DOHH2 (cell line): ENCODE data around the gene UNC5CL.
A peak's percentile ranks its signal among the peaks of the same experiment; 100 is the strongest.

Experiments used
- H3F3A ChIP-seq: fragments of 200-600 bp; sonication (generic), shearing (Covaris generic); 2 replicates; pipeline ENCODE4 v1.6.0; 2016; ENCODE audit warnings: antibody characterized with exemption, mild to moderate bottlenecking; ENCODE audit not compliant: control insufficient read depth, insufficient read depth
- H3K27ac ChIP-seq: fragments of 200-600 bp; sonication (generic); 2 replicates; pipeline ENCODE4 v1.5.1; 2014; ENCODE audit warnings: low read depth, mild to moderate bottlenecking, low read length, moderate library complexity
- H3K27me3 ChIP-seq: fragments of 200-600 bp; sonication (generic); 2 replicates; pipeline ENCODE4 v1.6.1; 2014; ENCODE audit warnings: mild to moderate bottlenecking, low read length, mixed read lengths; ENCODE audit not compliant: control insufficient read depth
- H3K36me3 ChIP-seq: fragments of 200-600 bp; sonication (generic); 2 replicates; pipeline ENCODE4 v1.6.1; 2014; ENCODE audit warnings: mild to moderate bottlenecking, low read length, moderate library complexity, mixed read lengths; ENCODE audit not compliant: control insufficient read depth
- H3K4me1 ChIP-seq: fragments of 200-600 bp; sonication (generic); 2 replicates; pipeline ENCODE4 v1.6.1; 2014; ENCODE audit warnings: mild to moderate bottlenecking, low read length, mixed read lengths; ENCODE audit not compliant: control insufficient read depth
- H3K4me2 ChIP-seq: fragments of 200-600 bp; sonication (generic); 2 replicates; pipeline ENCODE4 v1.6.0; 2014; ENCODE audit warnings: mild to moderate bottlenecking, low read length, moderate library complexity
- H3K4me3 ChIP-seq: fragments of 200-600 bp; sonication (generic); 2 replicates; pipeline ENCODE4 v1.5.1; 2014; ENCODE audit warnings: mild to moderate bottlenecking, low read length, mixed read lengths
- H3K79me2 ChIP-seq: fragments of 200-600 bp; sonication (generic); 2 replicates; pipeline ENCODE4 v1.6.1; 2014; ENCODE audit warnings: mild to moderate bottlenecking, low read length, mixed read lengths; ENCODE audit not compliant: control insufficient read depth
- H3K9me2 ChIP-seq: fragments of 200-600 bp; sonication (generic); replicated peaks from 2 replicates; pipeline ENCODE4 v1.6.1; 2014; ENCODE audit warnings: mild to moderate bottlenecking, low read length, mixed read lengths; ENCODE audit not compliant: control insufficient read depth
- H3K9me3 ChIP-seq: fragments of 200-600 bp; sonication (generic); 2 replicates; pipeline ENCODE4 v1.6.1; 2014; ENCODE audit warnings: antibody characterized with exemption, low read length, mixed read lengths; ENCODE audit not compliant: control insufficient read depth, insufficient read depth
- H4K20me1 ChIP-seq: fragments of 200-600 bp; sonication (generic); 2 replicates; pipeline ENCODE4 v1.6.0; 2014; ENCODE audit warnings: low read depth, mild to moderate bottlenecking, antibody characterized with exemption, low read length, moderate library complexity; ENCODE audit not compliant: control insufficient read depth, insufficient read depth
- EZH2phosphoT487 ChIP-seq: fragments of 200-600 bp; sonication (generic); IDR thresholded peaks from 2 replicates; pipeline ENCODE4 v1.6.1; 2017; ENCODE audit warnings: borderline replicate concordance, mild to moderate bottlenecking, antibody characterized with exemption, low read length, moderate library complexity, mixed read lengths
- TF ChIP-seq, protein P1 (sequence below): fragments of 200-600 bp; sonication (generic); IDR thresholded peaks from one replicate; pipeline ENCODE4 v1.5.1; 2014; ENCODE audit warnings: antibody characterized with exemption, mild to moderate bottlenecking, low read depth, low read length; ENCODE audit not compliant: poor library complexity, severe bottlenecking

UNC5CL gene

GRCh38 chr6:41002168-41002567, 36.9 kb downstream of the UNC5CL start:
- no peaks in the 10 kb centered on the region for H3K9me3 ChIP-seq
- no peak overlapping the region for H3K4me3 ChIP-seq
- H3K27me3 ChIP-seq: peaks cover 20% of the 10 kb centered on the region
- no peaks in the 10 kb centered on the region for H3K9me2 ChIP-seq
- no peak overlapping the region for H3K4me2 ChIP-seq
- no peaks in the 10 kb centered on the region for H4K20me1 ChIP-seq
- TF ChIP-seq, protein P1, sequence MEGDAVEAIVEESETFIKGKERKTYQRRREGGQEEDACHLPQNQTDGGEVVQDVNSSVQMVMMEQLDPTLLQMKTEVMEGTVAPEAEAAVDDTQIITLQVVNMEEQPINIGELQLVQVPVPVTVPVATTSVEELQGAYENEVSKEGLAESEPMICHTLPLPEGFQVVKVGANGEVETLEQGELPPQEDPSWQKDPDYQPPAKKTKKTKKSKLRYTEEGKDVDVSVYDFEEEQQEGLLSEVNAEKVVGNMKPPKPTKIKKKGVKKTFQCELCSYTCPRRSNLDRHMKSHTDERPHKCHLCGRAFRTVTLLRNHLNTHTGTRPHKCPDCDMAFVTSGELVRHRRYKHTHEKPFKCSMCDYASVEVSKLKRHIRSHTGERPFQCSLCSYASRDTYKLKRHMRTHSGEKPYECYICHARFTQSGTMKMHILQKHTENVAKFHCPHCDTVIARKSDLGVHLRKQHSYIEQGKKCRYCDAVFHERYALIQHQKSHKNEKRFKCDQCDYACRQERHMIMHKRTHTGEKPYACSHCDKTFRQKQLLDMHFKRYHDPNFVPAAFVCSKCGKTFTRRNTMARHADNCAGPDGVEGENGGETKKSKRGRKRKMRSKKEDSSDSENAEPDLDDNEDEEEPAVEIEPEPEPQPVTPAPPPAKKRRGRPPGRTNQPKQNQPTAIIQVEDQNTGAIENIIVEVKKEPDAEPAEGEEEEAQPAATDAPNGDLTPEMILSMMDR: no peak
- TF ChIP-seq EZH2phosphoT487: no peak
- no peaks in the 10 kb centered on the region for H3K79me2 ChIP-seq
- H3F3A ChIP-seq: no peaks in the 10 kb centered on the region
- H3K27ac ChIP-seq: no peak overlapping the region
- H3K36me3 ChIP-seq: no peaks in the 10 kb centered on the region
- H3K4me1 ChIP-seq: no peaks in the 10 kb centered on the region

DNA sequence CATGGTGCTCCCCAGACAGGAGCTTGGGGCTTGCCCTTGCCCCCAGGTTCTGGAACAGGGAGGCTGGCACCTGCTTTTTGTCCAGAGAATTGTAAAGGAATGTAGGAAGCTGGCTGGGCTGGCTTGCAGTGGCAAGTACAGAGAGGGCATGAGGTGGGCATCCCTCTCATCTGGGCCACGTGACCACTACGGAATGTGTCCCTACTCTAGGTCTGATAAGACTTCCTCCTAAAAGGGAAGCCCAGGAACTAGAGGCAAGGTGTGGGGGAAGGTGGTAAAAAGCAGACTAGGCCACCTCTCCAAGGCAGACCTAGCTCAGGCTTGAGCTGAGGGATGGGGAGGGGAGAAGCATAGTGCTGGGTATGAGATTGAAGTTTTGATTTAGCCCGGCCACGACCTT, 38.8 kb downstream of the UNC5CL start:
- H3K36me3 ChIP-seq: no peaks in the 10 kb centered on the region
- H3K4me3 ChIP-seq: no peak overlapping the region
- no peaks in the 10 kb centered on the region for H3K79me2 ChIP-seq
- no peak overlapping the region for H3K27ac ChIP-seq
- no peak for TF ChIP-seq EZH2phosphoT487
- no peaks in the 10 kb centered on the region for H3K9me3 ChIP-seq
- no peaks in the 10 kb centered on the region for H3K4me1 ChIP-seq
- peaks cover 12% of the 10 kb centered on the region for H3K27me3 ChIP-seq
- H3F3A ChIP-seq: no peaks in the 10 kb centered on the region
- no peak overlapping the region for H3K4me2 ChIP-seq
- H4K20me1 ChIP-seq: no peaks in the 10 kb centered on the region
- no peaks in the 10 kb centered on the region for H3K9me2 ChIP-seq

DNA sequence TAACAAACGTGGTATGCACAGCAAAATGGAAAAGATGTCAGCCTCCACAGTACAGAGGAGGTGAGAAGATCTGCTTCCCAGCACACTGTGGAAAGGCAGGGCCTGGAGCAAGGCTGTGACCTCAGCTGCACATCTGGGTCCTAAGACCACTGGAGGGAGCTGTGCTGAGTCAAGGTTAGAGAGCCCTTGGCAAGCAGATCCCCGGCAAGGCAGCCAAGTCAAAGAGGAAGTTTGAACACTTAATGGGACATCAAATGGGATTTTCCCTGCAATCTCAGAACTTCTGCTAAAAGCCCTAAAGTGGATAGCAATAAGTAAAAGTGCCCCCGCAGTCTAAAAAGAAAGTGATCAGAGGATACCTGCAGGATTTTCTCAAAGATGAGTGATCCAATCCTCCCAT, 39.5 kb downstream of the UNC5CL start:
- H3K27ac ChIP-seq: no peak overlapping the region
- H3K9me3 ChIP-seq: no peaks in the 10 kb centered on the region
- H3K27me3 ChIP-seq: peaks cover 9% of the 10 kb centered on the region; the same call in 1 of the 2 replicates
- H3K4me2 ChIP-seq: no peak overlapping the region
- H3K79me2 ChIP-seq: no peaks in the 10 kb centered on the region
- no peaks in the 10 kb centered on the region for H3K36me3 ChIP-seq
- no peak overlapping the region for H3K4me3 ChIP-seq
- no peaks in the 10 kb centered on the region for H3F3A ChIP-seq
- TF ChIP-seq, protein P1: peak; percentile 44
- TF ChIP-seq EZH2phosphoT487: no peak
- H3K4me1 ChIP-seq: no peaks in the 10 kb centered on the region
- no peaks in the 10 kb centered on the region for H4K20me1 ChIP-seq
- H3K9me2 ChIP-seq: no peaks in the 10 kb centered on the region

GRCh38 chr6:40998661-40999060, 40.4 kb downstream of the UNC5CL start:
- no peak overlapping the region for H3K4me2 ChIP-seq
- no peak overlapping the region for H3K4me3 ChIP-seq
- H3K27ac ChIP-seq: no peak overlapping the region
- H3K27me3 ChIP-seq: peaks cover 7% of the 10 kb centered on the region; the same call in 1 of the 2 replicates
- no peaks in the 10 kb centered on the region for H3K36me3 ChIP-seq
- no peak for TF ChIP-seq EZH2phosphoT487
- TF ChIP-seq, protein P1: no peak
- no peaks in the 10 kb centered on the region for H3F3A ChIP-seq
- no peaks in the 10 kb centered on the region for H4K20me1 ChIP-seq
- H3K9me3 ChIP-seq: no peaks in the 10 kb centered on the region
- H3K4me1 ChIP-seq: no peaks in the 10 kb centered on the region
- H3K79me2 ChIP-seq: no peaks in the 10 kb centered on the region
- no peaks in the 10 kb centered on the region for H3K9me2 ChIP-seq
